ENCODE data around the gene CD8B2. TPM values are rescaled to one million over a fixed set of nuclear protein-coding genes. Genes with fewer than 3 reads are reported as not detected.
"Not testable (repeated sequence)": the region's sequence is repeated elsewhere in the genome, so short reads cannot be mapped to it uniquely, and the experiment has no call there.

CD8B2 gene
- not detected in 2 replicates for polyA plus RNA-seq (2011; rRNA removed)
- polyA minus RNA-seq (2011; rRNA and poly(A)+ RNA removed) = not detected in 2 replicates

DNA sequence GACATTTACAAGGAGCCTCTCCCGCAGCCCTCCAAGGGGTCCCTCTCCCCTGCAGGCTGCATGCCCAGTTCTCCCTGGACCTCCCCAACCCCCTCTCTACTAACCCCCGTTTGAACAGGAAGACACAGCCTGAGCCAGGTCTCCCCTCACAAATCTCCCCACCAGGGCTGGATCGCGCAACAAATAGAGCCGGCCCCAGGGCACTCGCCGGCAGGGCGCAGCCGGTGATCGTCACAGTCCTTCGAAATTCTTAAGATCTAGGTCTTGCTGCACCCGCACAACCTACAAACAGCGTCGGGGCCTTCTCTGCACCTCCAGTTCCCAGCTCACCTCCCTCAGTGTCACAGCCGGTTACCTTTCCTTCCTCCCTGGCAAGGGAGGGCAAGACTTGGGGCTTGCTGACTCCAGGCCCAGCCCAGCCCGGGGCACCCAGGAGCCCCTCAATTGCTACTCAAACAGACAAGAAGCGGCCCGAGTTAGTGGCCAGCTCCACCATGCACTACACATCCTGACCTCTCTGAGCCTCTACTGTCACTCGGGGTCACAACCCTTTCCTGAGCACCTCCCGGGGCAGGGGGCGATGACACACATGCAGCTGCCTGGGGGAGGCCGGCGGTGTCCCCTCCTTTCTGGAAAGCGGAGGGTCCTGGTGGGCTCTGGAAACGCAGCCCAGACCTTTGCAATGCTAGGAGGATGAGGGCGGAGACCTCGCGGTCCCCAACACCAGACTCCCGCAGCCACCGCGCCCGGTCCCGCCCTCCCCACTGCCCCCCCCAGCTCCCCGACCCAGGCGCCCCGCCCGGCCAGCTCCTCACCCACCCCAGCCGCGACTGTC, at the start of gene CD8B2:
Gene CD8B2, plus strand, starts transcription at position 814 of the 835 bp plus-strand sequence. CDS start 63 bp downstream, outside the sequence.
- CTCF ChIA-PET; H3K36me3 ChIP-seq (ENCODE audit: control insufficient read depth, insufficient read depth, low read length); POLR2A ChIA-PET; DNase-seq (ENCODE audit: low read depth); H3K27me3 ChIP-seq (ENCODE audit: control insufficient read depth, insufficient read depth, low read length); H3K4me3 ChIP-seq (ENCODE audit: low read depth, low read length): not testable (repeated sequence)

DNA sequence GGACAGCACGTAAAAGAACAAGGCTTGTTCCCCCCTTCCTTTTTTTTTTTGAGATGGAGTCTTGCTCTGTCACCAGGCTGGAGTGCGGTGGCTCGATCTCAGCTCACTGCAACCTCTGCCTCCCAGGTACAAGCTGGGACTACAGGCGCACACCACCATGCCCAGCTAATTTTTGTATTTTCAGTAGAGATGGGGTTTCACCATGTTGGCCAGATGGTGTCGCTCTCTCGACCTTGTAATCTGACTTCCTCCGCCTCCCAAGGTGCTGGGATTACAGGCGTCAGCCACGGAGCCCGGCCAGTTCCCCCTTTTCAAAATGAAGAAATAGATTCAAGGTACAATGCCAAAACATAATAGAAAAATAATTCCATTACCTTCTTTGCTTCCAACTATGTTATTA, 25.3 kb upstream of the CD8B2 start:
- H3K27me3 ChIP-seq (ENCODE audit: control insufficient read depth, insufficient read depth, low read length); H3K36me3 ChIP-seq (ENCODE audit: control insufficient read depth, insufficient read depth, low read length); CTCF ChIA-PET; POLR2A ChIA-PET; H3K4me3 ChIP-seq (ENCODE audit: low read depth, low read length); DNase-seq (ENCODE audit: low read depth): not testable (repeated sequence)

DNA sequence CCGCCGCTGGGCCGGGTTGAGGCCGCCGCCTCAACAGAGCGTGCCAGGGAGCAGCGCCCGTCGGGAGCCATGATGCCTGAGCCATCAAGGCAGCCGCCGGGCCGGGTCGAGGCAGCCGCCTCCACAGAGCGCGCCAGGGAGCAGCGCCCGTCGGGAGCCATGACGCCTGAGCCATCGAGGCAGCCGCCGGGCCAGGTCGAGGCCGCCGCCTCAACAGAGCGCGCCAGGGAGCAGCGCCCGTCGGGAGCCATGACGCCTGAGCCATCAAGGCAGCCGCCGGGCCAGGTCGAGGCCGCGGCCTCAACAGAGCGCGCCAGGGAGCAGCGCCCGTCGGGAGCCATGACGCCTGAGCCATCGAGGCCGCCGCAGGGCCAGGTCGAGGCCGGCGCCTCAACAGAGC, 19.6 kb upstream of the CD8B2 start:
- H3K27me3 ChIP-seq (ENCODE audit: control insufficient read depth, insufficient read depth, low read length); H3K4me3 ChIP-seq (ENCODE audit: low read depth, low read length); POLR2A ChIA-PET; CTCF ChIA-PET; DNase-seq (ENCODE audit: low read depth); H3K36me3 ChIP-seq (ENCODE audit: control insufficient read depth, insufficient read depth, low read length): not testable (repeated sequence)

DNA sequence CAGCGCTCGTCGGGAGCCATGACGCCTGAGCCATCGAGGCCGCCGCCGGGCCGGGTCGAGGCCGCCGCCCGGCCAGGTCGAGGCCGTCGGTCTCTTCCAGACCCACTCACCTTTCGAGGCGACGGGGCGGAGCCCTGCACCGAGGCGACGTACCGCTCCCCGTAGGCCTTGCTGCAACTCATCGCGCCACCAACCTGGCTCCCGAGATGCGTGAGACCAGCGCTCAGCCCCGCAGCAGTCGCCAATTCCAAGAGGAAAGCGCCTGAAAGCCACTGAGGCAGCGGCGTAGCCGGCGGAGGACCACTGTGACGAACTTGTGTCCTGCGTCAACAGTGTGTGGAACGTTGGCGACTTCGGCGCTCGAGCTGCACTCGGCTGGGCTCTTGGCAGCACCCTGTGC, 19.1 kb upstream of the CD8B2 start, which contains the start of gene RGPD3:
Gene RGPD3, minus strand, starts transcription at position 307 of the 400 bp plus-strand sequence. Its CDS starts 125 bp downstream, at position 182.
- H3K4me3 ChIP-seq (ENCODE audit: low read depth, low read length); CTCF ChIA-PET; DNase-seq (ENCODE audit: low read depth); POLR2A ChIA-PET; H3K27me3 ChIP-seq (ENCODE audit: control insufficient read depth, insufficient read depth, low read length); H3K36me3 ChIP-seq (ENCODE audit: control insufficient read depth, insufficient read depth, low read length): not testable (repeated sequence)

DNA sequence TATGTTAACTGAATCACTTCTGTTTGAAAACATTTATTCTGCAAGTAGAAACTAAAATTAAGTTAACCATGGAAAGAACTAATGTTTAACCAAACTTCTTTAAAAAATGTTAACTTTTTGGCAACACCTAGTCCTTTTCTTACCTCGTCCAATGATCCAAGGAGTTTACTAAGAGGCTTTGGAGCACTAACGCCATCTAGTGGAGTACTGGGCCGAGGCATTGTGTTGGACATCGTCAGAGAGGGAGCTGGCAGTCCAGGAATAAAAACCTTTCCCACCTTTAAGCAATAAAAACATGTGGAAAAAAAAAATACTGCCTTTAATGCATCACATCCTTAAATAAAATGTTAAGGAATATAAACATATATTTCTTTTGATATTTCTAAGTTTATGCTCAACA, 16.5 kb upstream of the CD8B2 start:
- CTCF ChIA-PET; DNase-seq (ENCODE audit: low read depth); H3K4me3 ChIP-seq (ENCODE audit: low read depth, low read length); POLR2A ChIA-PET; H3K36me3 ChIP-seq (ENCODE audit: control insufficient read depth, insufficient read depth, low read length); H3K27me3 ChIP-seq (ENCODE audit: control insufficient read depth, insufficient read depth, low read length): not testable (repeated sequence)
- TF ChIP-seq, protein P1, sequence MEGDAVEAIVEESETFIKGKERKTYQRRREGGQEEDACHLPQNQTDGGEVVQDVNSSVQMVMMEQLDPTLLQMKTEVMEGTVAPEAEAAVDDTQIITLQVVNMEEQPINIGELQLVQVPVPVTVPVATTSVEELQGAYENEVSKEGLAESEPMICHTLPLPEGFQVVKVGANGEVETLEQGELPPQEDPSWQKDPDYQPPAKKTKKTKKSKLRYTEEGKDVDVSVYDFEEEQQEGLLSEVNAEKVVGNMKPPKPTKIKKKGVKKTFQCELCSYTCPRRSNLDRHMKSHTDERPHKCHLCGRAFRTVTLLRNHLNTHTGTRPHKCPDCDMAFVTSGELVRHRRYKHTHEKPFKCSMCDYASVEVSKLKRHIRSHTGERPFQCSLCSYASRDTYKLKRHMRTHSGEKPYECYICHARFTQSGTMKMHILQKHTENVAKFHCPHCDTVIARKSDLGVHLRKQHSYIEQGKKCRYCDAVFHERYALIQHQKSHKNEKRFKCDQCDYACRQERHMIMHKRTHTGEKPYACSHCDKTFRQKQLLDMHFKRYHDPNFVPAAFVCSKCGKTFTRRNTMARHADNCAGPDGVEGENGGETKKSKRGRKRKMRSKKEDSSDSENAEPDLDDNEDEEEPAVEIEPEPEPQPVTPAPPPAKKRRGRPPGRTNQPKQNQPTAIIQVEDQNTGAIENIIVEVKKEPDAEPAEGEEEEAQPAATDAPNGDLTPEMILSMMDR (IDR thresholded peaks at IDR 0.05; ENCODE audit: insufficient read depth, low read depth, low read length) = 0 out of 2 replicates have a peak, but pooled peaks have one; percentile 14

DNA sequence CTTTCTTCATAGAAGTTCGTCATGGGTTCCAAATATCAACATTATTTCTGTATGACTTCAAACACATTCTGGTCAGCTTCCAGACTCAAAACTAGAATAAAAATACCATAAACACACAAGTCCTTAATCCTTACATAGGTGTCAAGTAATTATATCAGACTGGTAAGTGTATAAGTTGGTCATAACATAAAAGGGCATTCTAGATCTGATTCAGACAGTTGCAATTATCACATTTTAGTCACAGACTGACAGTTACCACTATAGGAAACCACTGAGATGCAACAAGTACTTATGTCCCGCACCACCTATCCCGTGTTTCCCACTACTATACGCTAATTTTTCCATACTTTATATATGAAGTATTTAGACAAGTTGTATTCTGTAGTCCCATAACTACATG, 9.5 kb upstream of the CD8B2 start:
- H3K27me3 ChIP-seq (ENCODE audit: control insufficient read depth, insufficient read depth, low read length); H3K36me3 ChIP-seq (ENCODE audit: control insufficient read depth, insufficient read depth, low read length); DNase-seq (ENCODE audit: low read depth); POLR2A ChIA-PET; H3K4me3 ChIP-seq (ENCODE audit: low read depth, low read length); CTCF ChIA-PET: not testable (repeated sequence)

DNA sequence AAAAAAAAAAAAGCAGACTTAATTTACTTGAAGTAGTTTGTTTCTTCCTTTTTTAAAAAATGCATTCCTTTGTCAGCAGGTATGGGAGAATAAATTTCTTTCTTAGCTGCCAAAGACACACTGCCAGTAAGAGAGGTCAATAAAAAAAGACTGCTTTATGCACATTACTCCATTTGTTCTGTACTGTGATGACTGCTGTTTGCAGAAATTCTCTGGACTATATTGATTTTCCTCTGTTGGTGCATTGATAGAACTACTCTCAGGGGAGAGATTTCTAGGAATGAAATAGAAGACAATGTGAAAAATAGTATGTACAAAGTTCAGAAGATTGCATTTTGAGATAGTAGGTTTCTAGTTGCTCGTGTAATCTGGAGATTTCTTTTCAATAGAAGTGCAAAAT, 7.6 kb upstream of the CD8B2 start:
- DNase-seq (ENCODE audit: low read depth); POLR2A ChIA-PET; H3K36me3 ChIP-seq (ENCODE audit: control insufficient read depth, insufficient read depth, low read length); H3K4me3 ChIP-seq (ENCODE audit: low read depth, low read length); H3K27me3 ChIP-seq (ENCODE audit: control insufficient read depth, insufficient read depth, low read length); CTCF ChIA-PET: not testable (repeated sequence)

DNA sequence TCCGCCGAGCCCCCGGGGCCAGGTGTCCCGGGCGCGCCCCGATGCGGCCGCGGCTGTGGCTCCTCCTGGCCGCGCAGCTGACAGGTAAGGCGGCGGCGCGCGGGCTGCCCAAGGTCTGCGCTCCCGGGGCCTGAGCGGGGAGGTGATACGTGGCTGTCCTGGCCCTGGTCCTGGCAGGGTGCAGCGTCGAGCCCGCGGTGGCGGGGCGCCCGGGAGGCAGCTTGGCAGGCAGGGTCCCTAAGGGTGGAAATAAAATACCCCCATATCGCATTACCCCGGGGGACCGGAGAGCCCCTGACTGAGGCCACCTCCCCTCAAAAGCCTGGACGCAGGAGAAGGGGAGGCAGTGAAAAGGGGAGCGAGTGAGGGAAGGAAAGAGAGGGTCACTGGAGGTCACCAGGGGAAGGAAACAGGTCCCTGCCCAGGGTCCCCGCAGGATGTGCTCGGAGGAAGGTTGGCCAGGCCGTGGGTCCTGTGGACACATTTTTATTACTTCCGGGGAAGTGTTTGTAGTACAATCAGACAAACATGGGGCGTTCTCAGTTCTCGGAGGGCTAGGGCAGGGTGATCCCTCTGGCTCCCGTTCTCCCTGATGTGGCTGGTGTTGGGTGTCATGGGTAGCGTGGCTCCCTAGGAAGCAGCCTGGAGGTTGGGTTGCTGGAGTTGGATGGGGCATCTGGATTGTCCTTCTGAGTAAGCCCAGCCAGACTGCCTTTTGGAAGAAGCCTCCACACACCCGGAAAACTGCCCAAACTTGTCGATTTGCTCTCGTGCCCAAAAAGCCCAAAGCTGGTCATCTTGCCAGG, 425 bp downstream of the CD8B2 start:
- H3K4me3 ChIP-seq (ENCODE audit: low read depth, low read length); POLR2A ChIA-PET; CTCF ChIA-PET; H3K36me3 ChIP-seq (ENCODE audit: control insufficient read depth, insufficient read depth, low read length); H3K27me3 ChIP-seq (ENCODE audit: control insufficient read depth, insufficient read depth, low read length); DNase-seq (ENCODE audit: low read depth): not testable (repeated sequence)

DNA sequence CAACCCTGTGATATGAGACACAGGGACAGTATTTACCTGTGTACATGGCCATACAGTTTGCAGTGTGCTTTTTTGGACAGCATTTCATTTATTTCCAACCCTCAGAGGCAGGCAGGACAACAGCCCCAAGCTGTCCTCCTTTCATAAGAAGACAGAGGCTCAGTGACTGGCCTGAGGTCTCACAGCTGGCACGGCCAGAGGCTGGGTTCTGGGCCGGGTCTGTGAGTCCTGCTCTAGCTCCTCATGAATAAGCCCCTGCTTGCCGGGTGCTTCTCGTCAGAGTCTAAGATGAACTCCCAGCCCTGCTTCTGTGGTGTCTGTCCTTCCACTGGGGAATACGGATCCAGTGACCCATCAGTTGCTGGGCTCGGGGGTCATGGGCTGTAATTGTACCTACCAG, 2.5 kb downstream of the CD8B2 start:
- POLR2A ChIA-PET; CTCF ChIA-PET; DNase-seq (ENCODE audit: low read depth); H3K36me3 ChIP-seq (ENCODE audit: control insufficient read depth, insufficient read depth, low read length); H3K4me3 ChIP-seq (ENCODE audit: low read depth, low read length); H3K27me3 ChIP-seq (ENCODE audit: control insufficient read depth, insufficient read depth, low read length): not testable (repeated sequence)

DNA sequence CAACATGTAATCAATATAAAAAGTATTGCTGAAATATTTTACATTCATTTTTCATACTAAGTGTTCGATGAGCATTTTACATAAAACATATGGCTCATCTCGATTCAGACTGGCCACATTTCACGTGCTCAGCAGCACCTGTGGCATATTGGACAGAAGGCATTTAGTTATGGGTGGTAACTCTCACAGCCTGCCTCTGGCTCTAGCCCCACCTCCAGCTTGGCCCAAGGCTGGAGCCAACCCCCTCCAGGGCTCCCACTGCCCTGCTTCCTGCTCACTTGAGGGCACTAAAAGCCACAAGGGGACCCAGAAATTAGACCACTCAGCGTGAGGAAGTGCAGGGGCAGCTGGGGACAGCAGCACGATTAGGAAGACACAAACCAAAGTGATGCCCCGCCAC, 5.2 kb downstream of the CD8B2 start:
- DNase-seq (ENCODE audit: low read depth); H3K4me3 ChIP-seq (ENCODE audit: low read depth, low read length); POLR2A ChIA-PET; H3K36me3 ChIP-seq (ENCODE audit: control insufficient read depth, insufficient read depth, low read length); CTCF ChIA-PET; H3K27me3 ChIP-seq (ENCODE audit: control insufficient read depth, insufficient read depth, low read length): not testable (repeated sequence)

DNA sequence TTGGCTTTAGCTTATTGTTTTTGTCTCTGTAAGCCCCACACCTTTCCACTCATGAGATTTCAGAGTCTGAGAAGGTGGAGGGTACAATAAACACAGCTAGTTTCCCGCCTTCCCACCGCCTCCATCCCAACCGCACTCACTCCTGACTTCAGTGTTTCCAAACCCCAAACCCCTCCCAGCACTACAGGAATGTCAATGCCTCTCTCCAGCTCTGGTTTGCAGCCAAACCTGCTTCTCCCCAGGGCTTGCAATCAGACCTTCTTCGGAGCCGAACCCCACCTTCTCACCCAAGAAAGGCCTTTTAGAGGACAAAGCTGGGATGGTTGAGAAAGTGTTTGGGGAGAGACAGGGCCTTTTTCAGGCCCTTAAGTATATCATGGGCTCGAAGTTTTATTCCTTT, 5.7 kb downstream of the CD8B2 start:
- POLR2A ChIA-PET; H3K27me3 ChIP-seq (ENCODE audit: control insufficient read depth, insufficient read depth, low read length); DNase-seq (ENCODE audit: low read depth); CTCF ChIA-PET; H3K36me3 ChIP-seq (ENCODE audit: control insufficient read depth, insufficient read depth, low read length); H3K4me3 ChIP-seq (ENCODE audit: low read depth, low read length): not testable (repeated sequence)

DNA sequence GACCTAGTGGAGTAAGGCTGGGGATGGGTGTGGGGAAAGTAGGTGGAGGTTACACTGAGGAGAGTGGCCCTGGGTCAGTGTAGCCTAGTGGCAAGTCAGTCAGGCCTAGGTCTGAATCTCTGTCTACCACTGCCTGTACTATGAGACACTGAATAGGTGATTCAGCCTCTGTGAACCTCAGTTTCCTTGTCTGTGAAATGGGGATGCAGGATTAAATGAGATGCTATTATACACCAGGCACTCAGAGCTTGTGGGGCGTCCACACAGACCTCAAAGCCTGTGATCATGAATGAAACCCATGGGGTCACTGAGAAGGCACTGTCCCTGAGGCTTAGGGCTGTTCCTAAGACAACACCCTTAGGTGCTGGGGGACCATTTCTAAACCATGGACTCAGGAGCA, 11.4 kb downstream of the CD8B2 start:
- H3K36me3 ChIP-seq (ENCODE audit: control insufficient read depth, insufficient read depth, low read length); DNase-seq (ENCODE audit: low read depth); POLR2A ChIA-PET; CTCF ChIA-PET; H3K27me3 ChIP-seq (ENCODE audit: control insufficient read depth, insufficient read depth, low read length); H3K4me3 ChIP-seq (ENCODE audit: low read depth, low read length): not testable (repeated sequence)

All from BJ (cell line).